Measurements from ENCODE around the gene CLIC1. TPM values are rescaled to one million over a fixed set of nuclear protein-coding genes. Genes with fewer than 3 reads are reported as not detected.

The CLIC1 gene
- total and polyA plus RNA-seq, 2 experiments from 2014 or later: 576 to 784 TPM

DNA sequence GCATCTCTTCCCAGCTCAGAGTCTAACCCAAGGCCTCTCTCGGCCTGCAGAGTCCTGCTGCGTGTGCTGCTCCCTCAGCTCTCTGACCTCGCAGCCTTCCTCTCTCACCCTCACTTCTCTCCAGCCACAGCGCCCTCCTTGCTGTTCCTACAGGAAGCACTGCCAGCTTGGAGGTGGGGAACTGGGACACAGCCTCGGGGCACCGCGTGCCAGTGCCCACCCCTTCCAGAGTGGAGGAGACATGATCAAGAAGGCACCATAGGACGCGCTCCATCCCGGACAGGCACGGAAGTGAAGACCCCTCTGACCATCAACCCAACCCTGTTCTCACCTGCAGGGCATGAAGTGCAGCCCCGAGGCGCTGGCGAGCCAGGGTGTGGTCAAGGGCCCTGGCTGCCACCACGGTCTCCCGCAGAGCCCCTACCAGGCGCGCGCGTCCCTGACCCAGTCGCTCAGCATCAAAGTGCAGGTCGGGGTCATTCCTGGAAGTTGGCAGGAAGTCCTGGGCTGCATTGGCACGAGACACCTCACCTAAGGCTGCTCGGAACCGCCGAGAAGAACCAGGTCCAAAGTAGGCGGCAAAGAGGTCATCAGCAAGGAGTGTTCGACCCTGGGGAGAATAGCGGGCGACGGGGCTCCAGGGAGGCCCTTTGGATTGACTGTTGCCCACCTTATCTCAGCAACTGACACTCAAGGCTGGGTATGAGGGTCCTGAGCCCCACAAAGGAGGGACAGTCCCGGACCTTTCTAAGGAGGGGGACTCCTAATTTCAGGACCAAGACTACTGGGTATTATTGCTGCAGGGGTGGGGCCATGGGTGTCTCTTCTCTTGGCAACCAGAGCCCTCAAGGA, 39.5 kb upstream of the CLIC1 start:
- H3K79me2 ChIP-seq (ENCODE audit: insufficient read depth): no peaks in the 10 kb centered on the region
- H3K4me2 ChIP-seq (ENCODE audit: unreplicated experiment): no peak overlapping the region
- no peak overlapping the region for H2AFZ ChIP-seq
- no peaks in the 10 kb centered on the region for H3K9me2 ChIP-seq (ENCODE audit: insufficient read depth)
- in situ Hi-C loops (cut with MboI): no loop called here
- no peaks in the 10 kb centered on the region for H4K20me1 ChIP-seq (ENCODE audit: insufficient read depth)
- DNase-seq: no peak
- no peaks in the 10 kb centered on the region for H3K27me3 ChIP-seq (replicated peaks; ENCODE audit: insufficient read depth)
- peaks cover 7% of the 10 kb centered on the region; the same call in 1 of the 2 replicates for H3F3A ChIP-seq (ENCODE audit: insufficient read depth)
- WGBS, 2 experiments (ENCODE audit: low coverage in 1 of 2, low lambda C conversion rate in 2 of 2, missing lambda C conversion rate in 2 of 2): 92% methylated on average over 32 of the region's 32 CpGs
- H3K4me3 ChIP-seq: no peak overlapping the region
- H3K4me1 ChIP-seq (ENCODE audit: insufficient read depth): peaks cover 13% of the 10 kb centered on the region
- no peak overlapping the region for H3K27ac ChIP-seq
- no peaks in the 10 kb centered on the region for H3K36me3 ChIP-seq (ENCODE audit: low read depth)
- H3K9me3 ChIP-seq (ENCODE audit: low read depth): no peaks in the 10 kb centered on the region
- H3K9ac ChIP-seq: no peak overlapping the region
- no peak for TF ChIP-seq EZH2phosphoT487 (IDR thresholded peaks at IDR 0.05; ENCODE audit: insufficient read depth, low read depth)
- TF ChIP-seq EZH2 (IDR thresholded peaks at IDR 0.05; ENCODE audit: insufficient read depth, poor library complexity, severe bottlenecking): no peak

DNA sequence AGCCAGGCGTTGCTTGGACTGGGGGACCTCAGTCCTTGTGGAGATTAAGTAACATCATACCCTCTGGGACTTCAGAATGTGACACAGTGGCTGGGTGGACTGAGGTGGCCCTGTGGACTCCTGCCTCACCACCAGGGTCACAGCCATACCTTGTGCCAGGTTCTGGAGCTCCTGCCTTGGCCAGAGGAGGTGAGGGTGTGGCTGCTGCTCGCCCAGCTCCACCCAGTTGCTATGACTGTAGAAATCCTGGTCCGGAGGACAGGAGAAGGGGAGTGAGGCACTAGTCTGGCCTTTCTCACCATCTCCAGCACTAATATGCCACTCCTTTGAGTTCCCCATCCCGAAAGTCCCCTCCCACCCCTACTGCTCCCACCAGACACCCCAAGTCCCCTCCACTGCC, 38.9 kb upstream of the CLIC1 start:
- Histone ChIP-seq H3K79me2 (ENCODE audit: insufficient read depth) (no peaks in the 10 kb centered on the region), H3K27me3 (replicated peaks; ENCODE audit: insufficient read depth) (no peaks in the 10 kb centered on the region), H3F3A (ENCODE audit: insufficient read depth) (peaks cover 7% of the 10 kb centered on the region; the same call in 1 of the 2 replicates), H3K9ac (no peak overlapping the region), H3K27ac (no peak overlapping the region), H2AFZ (no peak overlapping the region), H3K4me1 (ENCODE audit: insufficient read depth) (peaks cover 13% of the 10 kb centered on the region), H3K4me3 (no peak overlapping the region), H3K4me2 (ENCODE audit: unreplicated experiment) (no peak overlapping the region), H3K9me3 (ENCODE audit: low read depth) (no peaks in the 10 kb centered on the region), H3K36me3 (ENCODE audit: low read depth) (no peaks in the 10 kb centered on the region), H3K9me2 (ENCODE audit: insufficient read depth) (no peaks in the 10 kb centered on the region), H4K20me1 (ENCODE audit: insufficient read depth) (no peaks in the 10 kb centered on the region)
- WGBS, 2 experiments (ENCODE audit: low coverage in 1 of 2, low lambda C conversion rate in 2 of 2, missing lambda C conversion rate in 2 of 2): 74 to 90% methylated on average over 3 to 4 of the region's 4 CpGs
- TF ChIP-seq EZH2phosphoT487 (IDR thresholded peaks at IDR 0.05; ENCODE audit: insufficient read depth, low read depth) (no peak), EZH2 (IDR thresholded peaks at IDR 0.05; ENCODE audit: insufficient read depth, poor library complexity, severe bottlenecking) (no peak)
- in situ Hi-C loops (cut with MboI): no loop called here
- no peak for DNase-seq

DNA sequence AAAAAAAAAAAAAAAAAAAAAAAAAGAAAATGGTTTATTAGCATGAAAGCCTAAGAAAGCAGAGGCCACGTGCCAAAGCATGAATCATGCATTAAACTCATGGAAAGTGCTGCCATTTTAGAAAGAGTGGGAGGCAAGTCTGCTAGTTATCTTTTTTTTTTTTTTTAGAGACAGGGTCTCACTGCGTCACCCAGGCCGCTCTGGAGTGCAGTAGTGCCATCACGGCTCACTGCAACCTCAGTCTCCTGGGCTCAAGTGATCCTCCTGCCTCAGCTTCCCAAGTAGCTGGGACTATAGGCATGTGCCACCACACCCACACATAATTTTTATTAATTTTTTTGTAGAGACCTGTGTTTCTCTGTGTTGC, 35.6 kb upstream of the CLIC1 start:
- Histone ChIP-seq H2AFZ (no peak overlapping the region), H3K27ac (no peak overlapping the region), H3K4me2 (ENCODE audit: unreplicated experiment) (no peak overlapping the region), H3K9me3 (ENCODE audit: low read depth) (no peaks in the 10 kb centered on the region), H3K79me2 (ENCODE audit: insufficient read depth) (no peaks in the 10 kb centered on the region), H3K36me3 (ENCODE audit: low read depth) (no peaks in the 10 kb centered on the region), H3K4me3 (no peak overlapping the region), H3K9me2 (ENCODE audit: insufficient read depth) (no peaks in the 10 kb centered on the region), H4K20me1 (ENCODE audit: insufficient read depth) (no peaks in the 10 kb centered on the region), H3K4me1 (ENCODE audit: insufficient read depth) (peaks cover 6% of the 10 kb centered on the region), H3K27me3 (replicated peaks; ENCODE audit: insufficient read depth) (no peaks in the 10 kb centered on the region), H3K9ac (no peak overlapping the region), H3F3A (ENCODE audit: insufficient read depth) (no peaks in the 10 kb centered on the region)
- in situ Hi-C loops (cut with MboI): no loop called here
- no peak for TF ChIP-seq EZH2phosphoT487 (IDR thresholded peaks at IDR 0.05; ENCODE audit: insufficient read depth, low read depth)
- TF ChIP-seq EZH2 (IDR thresholded peaks at IDR 0.05; ENCODE audit: insufficient read depth, poor library complexity, severe bottlenecking): no peak
- 73 to 83% methylated on average over 4 of the region's 4 CpGs for WGBS, 2 experiments (ENCODE audit: low coverage in 1 of 2, low lambda C conversion rate in 2 of 2, missing lambda C conversion rate in 2 of 2)
- DNase-seq: peak; percentile 57

DNA sequence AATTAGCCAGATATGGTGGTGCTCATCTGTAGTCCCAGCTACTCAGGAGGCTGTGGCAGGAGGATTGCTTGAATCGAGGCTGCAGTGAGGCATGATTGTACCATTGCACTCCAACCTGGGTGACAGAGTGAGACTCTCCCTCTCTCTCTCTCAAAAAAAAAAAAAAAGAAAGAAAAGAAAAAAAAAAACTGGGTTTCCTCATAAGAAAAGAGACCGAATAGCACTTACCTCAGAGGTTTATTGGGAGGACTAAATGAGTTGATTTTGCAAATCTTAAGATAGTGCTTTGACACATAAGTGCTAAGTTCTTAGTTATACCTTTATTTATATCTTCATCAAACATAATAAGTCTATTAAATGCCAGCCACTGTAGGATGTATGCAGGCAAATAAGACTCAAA, 34.5 kb upstream of the CLIC1 start:
- H3K36me3 ChIP-seq (ENCODE audit: low read depth): no peaks in the 10 kb centered on the region
- no peak overlapping the region for H3K9ac ChIP-seq
- no peak overlapping the region for H3K27ac ChIP-seq
- no peaks in the 10 kb centered on the region for H3K9me3 ChIP-seq (ENCODE audit: low read depth)
- no peaks in the 10 kb centered on the region for H4K20me1 ChIP-seq (ENCODE audit: insufficient read depth)
- H3K79me2 ChIP-seq (ENCODE audit: insufficient read depth): no peaks in the 10 kb centered on the region
- WGBS, 2 experiments (ENCODE audit: low coverage in 1 of 2, low lambda C conversion rate in 2 of 2, missing lambda C conversion rate in 2 of 2): 97 to 100% methylated on average over 2 of the region's 2 CpGs
- H3K4me2 ChIP-seq (ENCODE audit: unreplicated experiment): no peak overlapping the region
- H3K4me1 ChIP-seq (ENCODE audit: insufficient read depth): no peaks in the 10 kb centered on the region
- in situ Hi-C loops (cut with MboI): no loop called here
- H3F3A ChIP-seq (ENCODE audit: insufficient read depth): no peaks in the 10 kb centered on the region
- H2AFZ ChIP-seq: no peak overlapping the region
- no peak for DNase-seq
- no peaks in the 10 kb centered on the region for H3K27me3 ChIP-seq (replicated peaks; ENCODE audit: insufficient read depth)
- no peak overlapping the region for H3K4me3 ChIP-seq
- TF ChIP-seq EZH2phosphoT487 (IDR thresholded peaks at IDR 0.05; ENCODE audit: insufficient read depth, low read depth): no peak
- TF ChIP-seq EZH2 (IDR thresholded peaks at IDR 0.05; ENCODE audit: insufficient read depth, poor library complexity, severe bottlenecking): no peak
- no peaks in the 10 kb centered on the region for H3K9me2 ChIP-seq (ENCODE audit: insufficient read depth)
